SK-N-MC (cell line): Measurements from ENCODE around the gene PRKCG.

Source experiments
- EZH2 ChIP-seq: fragments of 200-600 bp; sonication (generic); IDR thresholded peaks from one replicate; pipeline ENCODE4 v1.6.1; 2017; ENCODE audit warnings: antibody characterized with exemption
- FOXP2 ChIP-seq: optimal IDR thresholded peaks from 2 replicates; pipeline ENCODE3; 2011; ENCODE audit warnings: mild to moderate bottlenecking, moderate library complexity; ENCODE audit not compliant: insufficient read depth; ENCODE audit errors: extremely low read length, control extremely low read depth

- no peak for TF ChIP-seq EZH2
- TF ChIP-seq FOXP2, result no peak
Observed at GRCh38 chr19:53885036-53885435, 3.0 kb downstream of the PRKCG start.
